GM12873 (cell line): ENCODE data around the gene ASTN2.

Experiments used
- CTCF ChIP-seq: IDR thresholded peaks from 2 replicates; pipeline ENCODE4 v1.5.1; 2012; ENCODE audit warnings: low read depth, mild to moderate bottlenecking, moderate library complexity, low read length, control low read depth; ENCODE audit not compliant: insufficient read depth; ENCODE audit errors: missing control alignments

The ASTN2 gene

GRCh38 chr9:117268847-117269446 lies 145.9 kb downstream of the ASTN2 start:
- TF ChIP-seq CTCF = no peak

DNA sequence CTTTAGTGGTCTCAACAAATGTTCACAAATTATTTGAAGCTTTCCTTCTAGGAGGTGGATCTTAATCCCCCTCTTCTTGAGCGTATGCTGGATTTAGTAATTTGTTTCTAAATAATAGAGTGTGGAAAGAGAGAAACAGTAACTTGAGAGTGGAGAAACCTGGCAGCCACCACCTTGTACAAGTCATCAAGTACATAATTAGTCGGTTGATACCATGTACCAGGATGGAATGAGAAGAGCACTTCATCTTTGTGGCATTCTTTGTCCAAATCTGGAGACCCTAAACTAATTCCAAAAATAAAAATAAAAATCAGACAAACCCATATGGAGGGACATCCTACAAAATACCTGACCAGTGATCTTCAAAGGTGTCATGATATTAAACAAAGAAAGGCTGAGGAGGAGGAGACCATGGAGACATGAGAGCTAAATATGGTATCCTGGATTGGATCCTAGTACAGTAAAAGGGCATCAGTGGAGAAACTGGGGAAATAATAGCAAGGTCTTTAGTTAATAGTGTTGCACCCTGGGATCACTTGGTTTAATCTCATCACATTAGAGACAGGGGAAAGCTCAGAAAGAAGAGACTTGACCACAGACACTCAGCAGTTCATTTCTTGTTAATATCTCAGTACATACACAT lies 147.9 kb downstream of the ASTN2 start:
- no peak for TF ChIP-seq CTCF

GRCh38 chr9:117265253-117265652 lies 149.6 kb downstream of the ASTN2 start:
- TF ChIP-seq CTCF = no peak

- TF ChIP-seq CTCF = no peak
Measured at GRCh38 chr9:117258184-117258866, 156.5 kb downstream of the ASTN2 start.

GRCh38 chr9:117253261-117253660 lies 161.6 kb downstream of the ASTN2 start:
- no peak for TF ChIP-seq CTCF

DNA sequence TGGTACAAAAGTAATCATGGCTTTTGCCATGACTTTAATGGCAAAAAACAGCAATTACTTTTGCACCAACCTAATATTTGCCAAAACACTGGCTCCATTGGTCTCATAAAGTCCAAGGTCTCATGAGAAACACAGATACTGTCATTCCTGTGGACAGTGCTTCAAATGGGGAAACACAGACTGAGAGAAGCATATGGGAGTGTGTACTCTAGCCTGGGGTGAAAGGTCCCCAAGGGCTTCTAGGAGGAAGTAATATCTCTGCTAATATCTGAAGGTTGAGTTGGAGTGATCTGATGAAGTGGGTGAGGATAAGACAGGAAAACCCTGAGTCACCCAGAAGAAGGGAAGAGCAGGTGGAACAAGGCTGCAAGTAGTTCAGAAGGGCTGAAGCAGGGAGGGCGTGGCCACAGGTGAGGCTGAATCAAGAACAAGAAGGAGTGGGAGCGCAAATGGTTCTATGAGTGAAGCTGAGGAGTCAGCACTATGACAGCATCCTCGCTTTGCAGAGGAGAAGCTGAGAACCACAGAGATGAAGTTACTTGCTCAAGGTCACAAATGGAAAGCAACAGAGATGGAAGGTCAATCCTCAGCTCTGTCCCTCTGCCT lies 164.1 kb downstream of the ASTN2 start:
- TF ChIP-seq CTCF = no peak

DNA sequence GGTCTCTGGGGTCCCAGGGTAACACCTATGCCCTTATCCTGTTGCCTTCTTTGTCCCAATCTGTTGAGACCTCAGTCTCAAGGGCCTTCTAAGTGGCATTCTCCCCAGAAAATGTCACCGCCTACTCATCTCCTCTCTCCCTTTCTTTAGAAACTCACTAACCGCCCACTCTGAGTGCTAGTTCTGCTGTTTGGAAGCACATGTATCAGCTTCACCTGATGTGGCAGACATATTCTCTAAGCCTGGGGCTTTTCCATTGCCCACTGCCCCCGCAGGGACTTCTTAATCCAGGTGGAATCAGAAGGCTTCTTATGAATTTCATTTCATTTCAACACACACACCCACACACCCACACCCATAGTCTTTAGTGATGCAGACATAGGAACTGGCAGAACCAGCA lies 165.1 kb downstream of the ASTN2 start:
- no peak for TF ChIP-seq CTCF
